ENCODE results near the gene CNNM2. TPM values are rescaled to one million over a fixed set of nuclear protein-coding genes. Genes with fewer than 3 reads are reported as not detected.

The CNNM2 gene
- polyA plus RNA-seq, 1 donor: 3.2 TPM

DNA sequence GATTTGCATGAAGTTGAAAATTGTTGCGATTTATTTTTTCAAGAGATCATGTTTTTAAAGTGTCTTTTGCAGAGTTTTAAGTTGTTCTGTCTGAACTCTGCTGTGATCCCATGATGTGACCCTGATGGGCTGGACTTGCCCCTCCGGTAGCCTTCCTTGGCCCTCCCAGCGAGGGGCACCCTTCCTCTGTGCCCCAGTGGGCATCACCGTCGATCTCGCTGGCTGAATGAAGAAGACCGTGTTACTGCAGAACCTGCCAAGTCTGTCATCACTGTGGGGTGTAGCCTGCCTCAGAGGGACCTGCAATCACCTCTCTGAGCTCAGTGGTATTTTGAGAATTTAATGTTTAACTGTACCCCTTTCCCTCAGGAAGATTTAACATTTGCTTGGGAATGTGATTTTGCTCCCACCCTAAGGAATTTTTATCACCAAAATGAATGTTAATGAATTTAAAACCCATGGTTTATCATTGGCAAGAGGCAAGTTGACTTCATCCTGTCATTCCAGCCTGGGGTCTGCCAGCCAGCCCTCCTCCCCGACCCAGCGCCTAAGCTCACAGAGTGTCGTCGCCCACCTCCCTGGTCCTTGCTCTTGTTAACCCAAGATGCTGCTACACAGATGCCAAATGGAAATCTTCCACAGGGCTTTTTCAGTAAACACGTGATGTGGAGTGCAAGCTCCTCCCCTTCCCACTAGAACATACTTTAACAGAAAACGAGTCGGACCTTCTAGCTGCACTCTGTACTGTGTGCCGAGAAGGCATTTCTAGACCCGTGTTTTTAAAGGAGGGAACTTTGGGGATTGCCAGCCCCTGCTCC lies 159.6 kb downstream of the CNNM2 start:
- no peak for DNase-seq

DNA sequence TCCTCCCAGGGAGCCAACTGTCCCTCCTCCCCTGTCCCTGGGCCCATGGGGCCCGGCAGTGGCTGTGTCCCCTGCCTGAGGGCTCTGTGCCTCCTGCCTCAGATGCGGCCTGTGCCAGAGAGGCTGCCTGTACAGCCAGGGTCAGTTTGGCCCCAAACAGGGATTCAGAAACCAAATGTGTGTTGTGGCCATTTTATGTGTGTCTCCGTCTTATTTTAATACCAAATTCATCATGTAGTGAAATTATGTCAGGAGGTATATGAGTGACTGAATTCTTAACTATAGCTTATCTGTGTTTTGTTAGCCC lies 160.2 kb downstream of the CNNM2 start:
- DNase-seq: no peak

DNA sequence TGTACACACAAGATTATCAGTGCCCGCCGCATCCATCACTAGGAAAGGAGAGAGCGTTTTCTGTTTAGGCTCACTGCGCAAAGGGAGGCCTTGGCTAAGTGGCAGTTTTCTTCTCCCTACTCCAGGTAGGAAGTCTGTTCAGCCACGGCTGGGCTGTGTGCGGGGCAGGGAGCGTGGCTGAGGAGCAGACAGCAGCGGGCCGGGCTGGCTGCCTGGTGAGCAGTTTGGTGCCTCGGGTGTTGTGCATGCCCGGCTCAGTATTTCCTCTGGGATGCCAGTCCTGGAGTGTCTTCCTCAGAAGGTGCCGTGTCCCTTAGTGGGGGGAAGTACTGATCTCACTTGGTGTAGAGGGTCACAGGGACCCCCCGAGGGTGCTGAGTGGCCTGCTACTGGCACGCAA lies 160.6 kb downstream of the CNNM2 start:
- no peak for DNase-seq

DNA sequence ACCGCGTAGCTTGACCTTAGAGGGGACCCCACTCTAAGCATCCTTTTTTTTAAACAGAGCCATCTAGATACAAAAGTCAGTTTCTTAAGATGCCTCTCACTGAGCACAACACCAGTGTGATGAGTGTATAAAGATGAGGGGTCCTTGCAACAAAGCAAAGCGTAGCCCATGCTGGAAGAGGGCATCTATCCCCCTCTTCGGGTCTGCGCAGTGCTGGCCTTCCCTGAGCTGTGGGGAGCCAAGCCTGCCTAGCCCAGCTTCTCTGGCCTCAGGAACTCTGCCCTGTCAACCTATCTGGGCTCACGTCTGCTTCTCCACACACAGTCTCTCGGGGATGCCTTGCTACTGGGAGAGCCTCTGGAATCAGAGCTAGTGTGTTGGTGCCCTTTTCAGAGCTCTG lies 161.0 kb downstream of the CNNM2 start:
- no peak for DNase-seq

DNA sequence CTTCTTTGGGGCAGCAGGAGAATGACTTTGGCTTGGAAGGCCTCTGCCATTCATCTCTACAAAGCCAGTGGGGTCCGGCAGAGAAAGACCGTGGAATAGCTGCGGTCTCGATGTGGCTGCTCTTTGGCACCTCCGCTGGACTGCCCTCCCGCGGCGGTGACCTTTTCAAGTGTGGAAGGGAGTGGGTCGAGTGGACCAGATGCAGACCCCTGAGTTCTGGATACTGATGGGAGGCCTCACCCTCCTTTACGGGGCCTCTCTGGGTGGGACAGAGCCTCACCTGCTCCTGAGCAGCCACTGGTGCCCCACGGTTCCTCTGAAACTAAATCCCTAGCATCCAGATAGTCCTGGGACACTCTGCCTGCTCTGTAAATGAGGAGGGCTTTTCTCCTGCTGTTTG lies 161.9 kb downstream of the CNNM2 start:
- DNase-seq: no peak

DNA sequence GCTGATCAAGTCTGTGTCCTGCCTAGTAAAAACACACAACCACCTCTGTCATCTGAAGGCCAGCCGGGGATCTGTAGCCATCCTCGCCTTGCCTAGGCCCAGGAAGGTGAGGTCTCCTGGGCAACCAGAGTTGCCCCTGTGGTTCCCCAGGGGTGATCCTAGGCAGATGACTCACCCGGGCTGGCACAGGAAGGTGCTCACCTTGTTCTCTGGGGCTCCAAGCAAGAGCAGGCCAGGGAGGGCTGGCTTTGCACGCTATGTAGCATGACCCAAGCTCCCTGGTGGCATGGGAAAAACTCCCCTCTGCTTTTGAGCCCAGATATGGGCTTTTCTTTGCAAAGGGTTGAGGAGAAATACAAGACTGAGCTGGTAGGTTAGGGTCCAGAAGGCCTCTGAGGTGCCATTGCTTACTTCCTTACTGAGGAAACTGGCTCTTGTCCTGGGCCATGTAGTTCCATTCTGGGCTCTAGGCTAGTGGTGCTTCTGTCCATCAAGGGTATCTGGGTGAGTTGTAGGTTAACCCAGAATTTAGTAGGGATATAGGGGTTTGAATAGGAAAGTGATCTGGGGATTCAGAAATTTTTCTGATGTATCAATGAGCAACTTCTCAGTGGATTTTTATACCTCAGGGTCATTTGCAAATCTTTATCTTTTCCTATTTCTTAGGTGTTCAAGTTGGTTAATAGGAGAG lies 162.9 kb downstream of the CNNM2 start:
- DNase-seq: no peak

DNA sequence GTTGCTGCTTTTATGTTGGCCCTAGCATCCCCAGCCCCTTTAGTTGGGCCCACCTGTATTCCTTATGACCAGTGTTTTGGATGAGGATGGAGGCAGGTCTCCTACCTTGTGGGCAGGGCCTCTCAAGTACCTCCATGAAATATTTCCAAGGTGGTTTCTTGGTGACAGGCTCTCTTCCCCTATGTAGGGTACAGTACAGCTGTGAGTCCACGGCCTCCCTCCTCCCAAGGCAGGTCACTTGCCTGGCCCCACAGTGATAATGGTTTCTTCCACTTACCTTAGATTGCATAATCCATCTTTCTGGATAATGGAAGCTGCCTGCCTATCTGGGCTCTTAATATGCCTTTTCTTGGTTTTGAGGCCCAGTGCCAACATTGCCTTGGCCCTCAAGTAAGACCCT lies 164.6 kb downstream of the CNNM2 start:
- no peak for DNase-seq

DNA sequence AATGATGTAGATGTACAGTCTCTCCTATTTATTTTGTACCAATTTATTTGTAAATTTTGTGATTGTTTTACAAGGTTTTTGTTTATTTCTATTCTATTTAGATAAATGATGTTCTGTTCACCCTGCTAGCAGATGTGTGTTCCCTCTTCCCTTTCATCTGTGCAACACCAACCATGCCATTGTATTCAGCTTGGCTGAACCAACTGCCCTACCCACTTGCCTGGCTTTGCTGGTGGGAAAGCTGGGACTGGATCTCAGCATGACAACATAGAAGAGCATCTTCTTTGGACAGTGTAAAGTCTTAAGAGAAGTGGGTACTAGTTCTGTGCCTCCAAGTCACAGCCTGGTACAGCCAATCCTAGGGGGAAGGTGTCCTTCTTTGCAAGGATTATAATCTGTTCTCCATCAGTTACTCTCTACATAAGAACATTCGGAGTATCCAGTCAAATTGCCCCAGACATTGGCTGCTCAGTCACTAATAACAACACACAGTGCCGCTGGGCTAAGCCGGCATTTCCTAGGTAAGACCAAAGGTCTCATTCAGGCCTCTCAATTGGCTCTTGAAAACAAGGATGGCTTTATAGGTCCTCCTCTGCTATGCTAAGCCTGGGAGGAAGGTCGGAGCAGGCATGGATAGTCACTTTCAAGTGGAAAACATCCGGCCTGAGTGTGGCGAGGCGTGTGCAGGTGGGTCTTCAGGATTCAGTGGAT lies 165.3 kb downstream of the CNNM2 start:
- DNase-seq: no peak

DNA sequence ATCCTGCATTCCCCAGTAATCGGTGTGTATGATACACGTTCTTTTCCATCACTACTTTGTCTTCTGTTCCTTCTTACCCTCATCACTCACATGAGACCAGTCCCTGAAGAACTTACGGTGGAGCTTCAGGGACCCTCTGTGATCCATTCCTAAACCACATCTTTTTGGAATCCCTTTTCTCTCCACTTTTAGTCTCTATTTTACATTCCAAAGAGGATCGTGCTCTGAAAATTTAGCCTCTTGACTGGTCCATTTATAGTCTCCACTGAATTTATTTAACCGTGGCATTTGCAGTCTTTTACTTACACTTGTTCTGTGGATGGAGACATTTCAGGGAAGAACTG lies 165.9 kb downstream of the CNNM2 start:
- no peak for DNase-seq

DNA sequence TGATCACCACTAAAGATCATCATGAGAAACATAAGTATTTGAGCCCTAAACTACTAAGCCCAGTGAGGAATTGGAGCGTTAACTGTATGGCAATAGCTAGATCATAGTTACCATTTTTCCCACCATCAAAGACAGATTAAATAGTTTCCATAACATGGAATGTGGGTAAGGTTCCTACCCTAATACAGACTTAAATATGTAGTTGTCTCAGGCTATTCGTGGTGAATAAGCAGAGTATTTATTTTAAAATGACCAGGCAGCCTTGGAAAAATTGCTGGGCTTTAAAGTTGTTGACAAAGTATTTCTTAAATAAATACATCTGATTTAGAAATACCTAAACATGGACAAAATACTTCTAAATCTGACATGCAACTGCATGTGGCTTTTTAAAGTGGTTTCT lies 168.2 kb downstream of the CNNM2 start:
- DNase-seq: no peak

DNA sequence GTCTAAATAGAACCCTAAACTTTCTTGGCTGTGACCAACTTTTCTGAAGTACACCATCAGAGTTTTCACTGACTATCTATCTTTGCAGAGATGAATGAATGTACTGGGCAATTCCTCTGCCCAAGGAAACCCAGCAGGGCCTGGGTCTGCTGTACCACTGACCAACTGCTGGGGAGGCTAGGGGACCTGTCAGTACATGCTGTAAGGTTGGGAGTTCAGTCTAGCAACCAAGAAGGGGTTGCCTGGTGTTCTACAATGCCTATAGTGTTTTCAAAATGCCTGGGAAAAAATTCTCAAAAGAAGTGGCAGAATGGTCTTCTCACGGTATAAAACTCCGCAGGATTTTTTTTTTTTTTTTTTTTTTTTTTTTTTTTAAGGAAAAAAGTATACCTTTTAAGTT lies 168.7 kb downstream of the CNNM2 start:
- no peak for DNase-seq

DNA sequence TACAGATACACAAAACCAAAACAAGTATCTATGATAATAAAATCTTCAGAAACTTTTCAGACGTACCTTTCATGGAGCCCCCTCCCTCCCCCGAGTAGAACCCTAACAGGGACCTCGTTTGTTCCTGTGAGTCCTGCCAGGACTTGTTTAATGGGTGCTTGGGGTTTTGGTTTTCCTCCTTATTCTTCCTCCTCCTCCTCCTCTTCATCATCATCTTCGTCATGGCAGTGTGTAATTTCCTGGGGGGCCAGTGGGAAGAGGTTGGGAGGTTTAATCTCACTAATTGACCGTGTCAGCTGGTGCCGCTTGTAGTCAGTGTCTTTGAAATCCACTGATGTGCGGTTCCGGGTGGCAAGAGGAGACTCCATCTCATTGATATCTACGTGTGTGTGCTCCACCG lies 171.4 kb downstream of the CNNM2 start:
- DNase-seq: no peak

DNA sequence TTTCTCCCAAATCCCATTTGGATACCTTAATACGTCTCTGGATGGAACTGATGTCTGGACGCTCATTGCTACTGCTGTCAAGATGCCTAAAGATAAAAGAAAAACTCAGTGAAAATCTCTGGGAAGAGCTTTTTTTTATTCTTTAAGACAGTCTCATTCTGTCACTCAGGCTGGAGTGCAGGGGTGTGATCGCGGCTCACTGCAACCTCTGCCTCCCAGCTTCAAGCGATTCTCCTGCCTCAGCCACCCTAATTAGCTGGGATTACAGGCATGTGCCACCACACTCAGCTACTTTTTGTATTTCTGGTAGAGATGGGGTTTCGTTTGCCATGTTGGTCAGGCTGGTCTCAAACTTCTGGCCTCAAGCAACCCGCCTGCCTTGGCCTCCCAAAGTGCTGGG lies 172.8 kb downstream of the CNNM2 start:
- DNase-seq: no peak

DNA sequence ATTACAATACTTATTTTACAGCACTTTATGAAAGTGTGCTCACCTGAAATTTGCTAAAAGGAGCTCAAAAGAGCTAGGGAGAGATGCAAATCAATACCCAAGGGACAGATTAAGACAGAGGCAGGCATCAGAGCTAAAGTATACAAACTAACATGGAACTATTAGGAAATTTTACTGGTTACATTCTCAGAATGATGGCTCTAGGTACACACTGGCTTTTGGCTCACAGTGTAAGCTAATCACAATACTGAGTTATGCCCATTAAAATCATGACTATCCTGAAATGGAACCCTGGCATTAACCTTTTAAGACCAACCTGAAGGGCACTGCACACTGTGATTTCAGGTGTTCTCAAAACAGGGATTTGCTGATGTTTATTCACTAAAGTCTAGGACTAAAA lies 176.9 kb downstream of the CNNM2 start:
- DNase-seq: no peak

DNA sequence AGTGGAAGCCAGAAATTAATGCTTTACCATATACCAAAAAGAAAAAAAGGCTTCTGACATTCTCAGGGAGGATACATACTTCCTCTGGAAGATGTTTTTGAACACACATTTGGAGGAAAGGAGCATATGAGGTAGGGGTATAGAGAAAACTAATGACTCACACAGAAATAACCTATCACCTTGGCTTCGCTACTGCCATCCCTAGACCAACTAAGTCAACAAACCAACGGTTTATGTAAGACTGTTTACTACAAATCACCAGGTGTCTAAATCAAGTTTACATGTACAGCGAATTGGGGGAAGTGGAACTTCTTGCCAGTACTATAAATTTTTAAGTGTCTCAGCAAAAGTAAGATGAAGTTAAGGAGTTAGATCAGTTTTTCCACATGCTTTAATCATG lies 178.0 kb downstream of the CNNM2 start:
- no peak for DNase-seq

DNA sequence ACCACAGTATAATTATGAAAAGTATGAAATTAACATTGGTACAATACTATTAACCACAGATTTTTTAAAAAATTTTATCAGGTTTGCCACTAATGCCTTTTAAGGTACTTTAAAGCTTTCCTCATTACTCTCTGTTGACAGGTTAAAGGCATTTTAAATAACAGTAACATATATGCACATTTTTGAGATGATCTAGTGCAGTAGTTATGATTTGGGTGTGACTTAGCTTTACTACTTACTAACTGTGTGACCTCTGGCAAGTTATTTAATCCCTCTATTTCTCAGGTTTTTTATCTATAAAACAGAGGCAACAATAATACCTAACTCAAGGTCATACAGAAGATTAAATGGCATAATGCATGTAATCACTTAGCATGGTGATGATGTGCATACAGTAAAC lies 180.1 kb downstream of the CNNM2 start:
- DNase-seq: no peak

DNA sequence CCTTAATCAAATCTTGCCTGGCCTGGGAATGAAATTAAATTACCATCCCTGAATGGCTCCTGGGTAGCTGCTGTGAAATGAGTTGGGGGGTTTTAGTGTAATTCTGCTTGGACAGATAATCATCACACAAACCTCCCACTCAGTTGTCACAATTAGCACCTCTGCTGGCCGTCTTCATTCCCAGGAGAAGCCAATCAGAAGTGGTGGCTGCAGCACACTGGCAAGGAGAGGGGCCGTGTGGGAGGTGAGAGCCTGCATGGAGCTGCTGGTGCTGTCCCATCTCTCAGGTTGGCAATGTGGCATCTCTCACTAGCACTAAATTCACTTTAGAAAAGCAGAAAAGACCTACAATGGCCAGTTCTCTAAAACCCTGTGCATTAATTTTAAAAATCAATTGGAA lies 182.5 kb downstream of the CNNM2 start:
- DNase-seq: no peak

DNA sequence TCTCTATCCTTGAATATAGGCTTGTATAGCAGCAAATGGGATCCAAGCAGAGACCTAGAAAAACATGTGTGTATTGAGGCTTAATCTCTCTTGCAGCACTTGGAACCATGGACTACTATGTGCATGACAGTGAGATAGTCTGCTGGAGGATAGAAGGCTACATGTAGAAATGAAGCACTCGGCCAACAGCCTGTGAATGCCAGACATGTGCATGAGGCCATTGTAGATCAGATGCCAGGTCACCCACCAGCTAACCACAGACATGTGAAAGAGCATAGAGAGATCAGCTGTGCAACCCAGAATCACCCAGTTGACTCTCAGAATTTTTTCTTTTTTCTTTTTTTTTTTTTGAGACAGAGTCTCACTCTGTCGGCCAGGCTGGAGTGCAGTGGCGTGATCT lies 184.1 kb downstream of the CNNM2 start:
- no peak for DNase-seq

DNA sequence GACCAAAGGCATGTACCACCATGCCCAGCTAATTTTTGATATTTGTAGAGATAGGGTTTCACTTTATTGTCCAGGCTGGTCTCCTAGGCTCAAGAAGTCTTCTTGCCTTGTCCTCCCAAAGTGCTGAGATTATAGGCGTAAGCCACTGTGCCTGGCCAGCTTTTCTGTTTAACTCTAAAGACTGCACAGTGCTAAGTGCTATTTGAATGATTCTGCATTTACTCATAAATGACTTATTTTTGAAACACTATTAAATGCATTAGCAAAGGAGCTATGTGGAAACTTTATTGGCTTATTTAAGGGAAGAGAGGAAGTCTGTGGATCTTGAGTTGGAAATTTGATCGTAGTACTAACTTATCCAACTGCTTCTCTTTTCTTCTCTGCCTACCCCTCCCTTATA lies 185.9 kb downstream of the CNNM2 start:
- no peak for DNase-seq

DNA sequence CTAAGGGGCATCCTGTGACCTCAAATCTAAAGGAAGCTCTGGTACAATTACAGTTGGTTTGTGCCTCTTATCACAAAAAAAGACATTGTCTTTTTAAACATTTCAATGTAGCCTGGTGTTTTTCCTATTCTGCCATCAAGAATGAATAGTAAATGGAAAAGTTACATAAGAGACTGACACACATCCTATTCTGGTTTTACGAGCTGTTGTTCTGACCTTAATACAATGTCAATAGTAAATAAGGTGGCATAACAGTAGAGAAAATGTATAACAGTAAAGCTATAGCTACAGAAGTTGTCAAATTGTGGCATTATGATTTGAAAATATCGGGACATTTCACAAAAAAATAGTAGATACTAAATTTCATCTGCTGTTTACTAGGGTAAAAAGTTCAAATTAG lies 186.6 kb downstream of the CNNM2 start:
- no peak for DNase-seq

DNA sequence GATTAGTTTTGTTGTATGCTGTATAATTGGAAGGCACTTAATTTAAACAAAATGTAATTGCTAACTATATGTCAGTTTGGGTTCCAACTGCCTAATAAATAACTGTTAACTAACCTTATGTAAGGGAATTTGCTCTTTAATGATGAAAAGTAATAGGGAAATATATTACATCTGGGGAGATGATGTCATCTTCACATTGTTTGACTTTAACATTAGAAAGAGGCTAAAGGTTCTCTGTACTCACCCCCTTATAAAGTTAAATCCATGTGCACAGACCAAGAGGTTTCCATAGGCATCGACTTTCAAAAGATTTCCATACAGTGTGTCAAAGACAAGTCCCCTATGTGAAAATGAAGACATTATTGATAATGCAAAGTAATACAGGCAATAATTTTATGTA lies 187.4 kb downstream of the CNNM2 start:
- DNase-seq: no peak

DNA sequence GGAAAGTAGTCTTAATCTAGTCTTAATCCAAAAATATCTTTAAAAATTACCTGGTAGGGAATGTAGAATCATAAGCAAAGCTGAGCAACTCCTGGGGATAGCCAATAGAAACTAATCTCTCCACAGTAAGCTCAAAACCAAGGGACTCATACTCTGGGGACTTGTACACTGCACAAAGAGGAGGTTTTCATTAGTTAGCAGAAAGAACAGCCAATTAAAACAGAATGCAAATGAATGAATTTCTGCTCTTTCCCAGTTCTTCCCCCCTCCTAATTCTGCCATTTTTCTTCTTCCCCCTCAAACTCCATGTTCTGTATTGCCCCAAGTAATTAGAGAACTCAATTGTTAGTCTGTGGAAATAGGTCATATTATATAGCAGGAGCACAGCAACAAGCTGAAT lies 188.4 kb downstream of the CNNM2 start:
- no peak for DNase-seq

DNA sequence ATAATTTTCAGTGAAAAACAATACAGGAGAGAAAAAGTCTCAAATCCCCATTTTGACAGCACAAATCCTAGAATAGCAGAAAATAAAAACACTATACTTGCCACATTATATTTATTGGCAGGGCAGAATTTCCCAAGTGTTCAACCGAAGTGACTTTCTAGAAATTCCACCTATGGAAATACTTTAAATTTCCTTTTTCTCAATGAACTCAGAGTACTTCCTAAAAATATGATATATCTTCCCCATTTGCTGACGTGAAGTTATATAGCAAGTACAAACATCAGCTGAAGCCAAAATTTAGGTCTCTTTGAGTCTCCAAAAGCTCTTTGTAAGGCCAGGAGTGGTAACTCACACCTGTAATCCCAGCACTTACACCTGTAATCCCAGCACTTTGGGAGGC lies 191.7 kb downstream of the CNNM2 start:
- DNase-seq: no peak

DNA sequence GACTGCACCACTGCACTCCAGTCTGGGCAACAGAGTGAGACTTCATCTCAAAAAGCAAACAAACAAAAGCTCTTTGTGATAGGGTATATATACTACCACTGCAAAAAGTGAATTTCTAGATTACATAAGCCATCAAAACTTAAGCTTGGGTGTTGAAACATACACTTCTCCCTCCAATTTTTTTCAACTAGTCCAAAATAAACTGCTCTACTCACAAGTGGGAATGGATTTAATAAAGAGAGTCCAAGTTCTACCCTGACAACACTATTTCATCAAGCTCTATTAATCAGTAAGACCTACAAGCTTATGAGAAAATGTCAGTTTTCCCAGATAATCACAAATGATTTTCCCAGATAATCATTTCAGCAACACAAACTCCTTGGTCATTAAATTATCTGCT lies 192.3 kb downstream of the CNNM2 start:
- DNase-seq: no peak

Data from hindlimb muscle (tissue), 1 donor.